Measurements from ENCODE around the gene NAPA.

NAPA gene

DNA sequence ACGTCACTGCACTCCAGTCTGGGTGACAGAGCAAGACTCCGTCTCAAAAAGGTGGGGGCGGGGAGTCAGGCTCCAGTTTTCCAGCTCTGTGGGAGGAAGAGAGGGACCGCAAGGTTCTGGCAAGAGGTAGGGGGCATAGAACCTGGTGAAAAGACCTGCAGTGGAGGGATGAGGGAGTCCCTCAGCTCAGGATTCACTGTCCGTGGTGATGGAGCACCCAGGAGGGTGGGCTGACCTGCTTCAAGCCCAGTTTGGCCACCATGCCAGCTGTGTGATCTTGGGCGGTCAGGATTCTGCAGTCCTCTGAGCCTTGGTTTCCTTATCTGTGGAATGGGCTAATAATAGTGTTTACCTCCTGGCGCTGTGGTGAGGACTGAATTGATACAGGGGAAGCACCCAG is 64.4 kb downstream of the NAPA start:
- no peak for DNase-seq

DNA sequence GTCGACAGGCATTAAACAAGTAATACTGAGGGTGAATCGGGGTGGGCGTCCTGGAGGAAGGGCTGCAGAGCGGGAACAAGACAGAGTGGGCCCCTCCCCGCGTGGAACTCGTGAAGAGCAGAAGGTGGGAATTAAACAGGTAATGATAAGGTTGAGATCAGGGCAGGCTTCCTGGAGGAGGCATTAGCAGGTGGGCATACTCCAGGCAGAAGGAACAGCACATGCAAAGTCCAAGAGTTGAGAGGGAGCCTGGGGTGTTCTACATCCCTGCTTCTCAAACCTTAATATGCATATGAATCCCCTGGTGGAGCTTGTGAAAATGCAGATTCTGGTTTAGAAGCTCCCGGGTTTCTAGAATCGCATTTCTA is 66.5 kb downstream of the NAPA start:
- no peak for DNase-seq

DNA sequence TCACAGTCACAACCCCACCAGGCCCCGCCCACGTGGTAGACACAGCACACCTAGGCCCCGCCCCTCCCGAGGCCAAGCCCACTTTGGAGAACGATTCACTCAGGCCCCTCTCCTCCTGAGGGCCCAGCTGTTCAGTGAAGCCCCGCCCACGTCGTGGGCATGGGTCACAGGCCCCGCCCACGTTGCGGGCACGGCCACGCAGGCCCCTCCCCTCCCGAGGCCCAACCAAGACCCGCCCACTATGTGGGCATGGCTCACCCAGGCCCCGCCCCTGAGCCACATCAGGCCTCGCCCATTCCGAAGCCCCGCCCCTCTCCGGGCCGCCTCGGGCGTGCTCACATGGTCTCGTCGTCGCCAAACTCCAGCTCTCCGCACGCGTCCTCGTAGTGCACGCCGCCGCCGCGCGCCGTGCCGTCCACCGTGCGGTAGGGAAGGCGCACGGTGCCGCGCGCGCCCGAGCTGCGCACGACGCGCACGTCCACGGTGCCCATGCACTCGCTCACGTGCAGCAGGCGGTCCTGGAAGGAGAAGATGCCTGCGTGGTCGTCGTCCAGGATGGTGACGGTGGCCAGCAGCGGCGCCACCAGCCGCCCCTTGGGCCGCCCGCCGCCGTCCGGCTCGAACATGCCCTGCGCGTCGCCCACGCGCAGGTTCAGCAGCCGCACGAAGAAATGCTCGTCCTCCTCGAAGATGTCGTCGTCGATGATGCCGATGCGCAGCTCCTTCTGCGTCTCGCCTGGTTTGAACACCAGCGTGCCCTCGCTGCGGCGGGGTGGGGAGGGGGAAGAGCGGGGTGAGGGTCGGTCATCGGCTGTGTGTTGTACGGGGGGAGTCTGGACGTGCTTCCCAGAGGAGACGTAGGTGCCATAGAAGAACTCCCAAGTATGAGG is 67.1 kb downstream of the NAPA start:
- DNase-seq = no peak

DNA sequence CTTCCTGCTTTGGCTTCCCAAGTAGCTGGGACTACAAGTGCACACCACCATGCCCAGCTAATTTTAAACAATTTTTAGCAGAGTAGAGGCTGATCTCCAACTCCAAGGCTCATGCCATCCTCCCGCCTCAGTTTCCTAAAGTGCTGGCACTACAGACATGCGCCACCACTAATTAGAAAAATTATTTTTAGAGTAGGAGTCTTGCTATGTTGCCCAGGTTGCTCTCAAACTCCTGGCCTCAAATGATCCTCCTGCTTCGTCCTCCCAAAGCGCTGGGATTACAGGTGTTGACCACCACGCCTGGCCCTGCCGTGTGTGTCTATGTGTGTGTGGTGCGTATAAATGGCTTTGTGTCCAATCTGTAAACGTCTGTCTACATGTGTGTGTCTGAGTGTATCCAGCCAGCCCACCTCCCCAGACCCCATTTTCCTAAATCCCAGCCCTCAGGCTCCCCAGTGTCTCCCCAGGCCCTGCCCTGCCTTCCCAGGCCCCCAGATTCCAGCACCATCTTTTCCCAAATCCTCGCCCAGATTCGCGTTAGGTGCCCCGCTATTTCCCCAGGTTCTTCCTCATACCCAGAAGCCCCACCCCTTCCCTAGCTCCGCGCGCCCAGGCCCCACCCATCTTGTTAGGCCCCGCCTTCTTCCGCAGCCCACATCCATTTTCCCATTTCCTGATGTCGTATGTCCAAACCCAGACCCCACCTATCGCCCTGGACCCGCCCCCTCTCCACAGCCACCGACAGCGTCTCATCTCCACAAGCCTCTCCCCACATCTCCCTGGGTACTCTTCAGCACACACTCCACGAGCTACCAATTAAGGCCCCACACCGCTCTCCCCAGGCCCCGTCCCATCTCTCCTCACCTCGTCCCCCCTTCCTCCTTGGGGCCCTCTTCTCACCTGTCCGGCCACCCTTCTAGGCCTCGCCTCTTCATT is 68.1 kb downstream of the NAPA start:
- no peak for DNase-seq

DNA sequence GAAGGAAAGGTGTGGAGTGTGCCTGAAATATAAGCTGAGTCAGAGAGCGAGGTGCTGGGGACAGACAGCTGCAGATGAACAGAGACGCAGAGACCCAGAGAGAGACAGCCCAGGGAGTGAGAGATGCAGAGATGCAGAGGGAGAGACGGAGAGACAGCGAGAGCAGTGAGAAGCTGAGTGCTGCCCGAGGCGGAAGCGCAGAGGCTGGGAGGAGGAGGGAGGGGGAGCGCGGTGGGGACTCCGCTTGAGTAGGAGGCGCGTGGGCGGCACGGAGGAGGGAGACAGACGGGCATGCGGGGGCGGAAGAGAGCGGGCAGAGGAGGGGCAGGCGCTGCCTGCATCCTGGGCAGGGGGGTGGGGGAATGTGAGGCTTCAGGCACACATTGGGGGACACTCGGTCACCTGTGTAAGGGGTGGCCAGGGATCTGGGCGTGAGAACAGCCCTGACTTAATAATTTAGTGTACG is 68.9 kb downstream of the NAPA start:
- peak; percentile 47 to 48 for DNase-seq

DNA sequence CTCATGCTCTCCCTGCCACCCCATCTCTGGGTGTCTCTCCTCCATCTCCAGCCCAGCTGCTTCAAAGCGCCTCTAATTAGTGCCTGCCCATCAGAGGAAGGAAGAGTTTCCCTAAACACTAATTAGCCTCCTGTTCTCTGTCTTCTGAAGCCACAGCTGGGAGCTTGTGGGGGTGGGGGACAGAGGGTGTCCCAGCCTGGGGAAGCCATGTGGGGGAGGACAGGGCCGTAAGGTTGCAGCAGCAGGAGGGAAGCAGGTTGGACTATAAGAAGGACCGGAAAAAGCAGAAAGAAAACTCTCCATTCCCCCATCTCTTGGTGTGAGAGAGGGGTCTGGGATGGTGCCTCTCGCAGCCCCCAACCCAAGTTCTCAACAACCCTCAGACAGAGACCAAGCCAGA is 69.3 kb downstream of the NAPA start:
- DNase-seq = no peak

DNA sequence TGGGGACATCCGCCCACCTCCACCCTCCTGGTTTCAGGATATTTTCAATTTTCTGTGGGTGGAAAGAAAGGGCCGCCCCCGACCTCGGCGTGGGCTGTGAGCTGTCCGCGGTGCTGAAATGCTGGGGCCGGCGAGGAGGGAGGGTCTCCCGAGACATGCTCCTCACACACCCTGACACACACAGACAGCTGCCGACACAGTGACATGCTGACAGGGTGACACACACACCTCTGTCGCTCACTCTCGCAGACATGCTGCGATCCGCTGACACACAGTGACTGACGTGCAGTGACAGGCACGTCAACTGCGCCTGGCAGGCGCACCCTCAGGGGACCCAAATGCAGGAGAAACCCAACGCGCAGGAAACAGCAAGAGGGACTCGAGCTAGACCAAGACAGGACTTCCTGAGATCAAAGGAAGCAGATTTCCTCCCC is 70.5 kb downstream of the NAPA start:
- no peak for DNase-seq

DNA sequence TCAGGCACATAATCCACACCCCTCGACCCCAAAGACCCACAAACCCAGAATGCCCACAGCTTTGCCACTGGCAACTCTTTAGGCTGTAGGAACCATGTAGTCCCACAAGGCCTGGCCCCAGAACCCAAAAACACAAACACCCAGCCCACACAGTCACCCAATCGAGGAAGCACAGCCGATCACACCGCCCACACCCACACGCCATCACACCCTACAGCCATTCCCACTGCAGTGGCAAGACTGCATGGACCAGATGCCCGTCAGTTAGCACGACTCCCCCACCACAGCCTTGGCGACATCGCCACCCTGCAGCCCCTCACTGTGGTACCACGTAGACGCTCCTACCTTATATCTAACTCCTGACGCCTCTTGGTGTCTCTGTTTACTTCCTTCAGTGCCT is 71.5 kb downstream of the NAPA start:
- no peak for DNase-seq

DNA sequence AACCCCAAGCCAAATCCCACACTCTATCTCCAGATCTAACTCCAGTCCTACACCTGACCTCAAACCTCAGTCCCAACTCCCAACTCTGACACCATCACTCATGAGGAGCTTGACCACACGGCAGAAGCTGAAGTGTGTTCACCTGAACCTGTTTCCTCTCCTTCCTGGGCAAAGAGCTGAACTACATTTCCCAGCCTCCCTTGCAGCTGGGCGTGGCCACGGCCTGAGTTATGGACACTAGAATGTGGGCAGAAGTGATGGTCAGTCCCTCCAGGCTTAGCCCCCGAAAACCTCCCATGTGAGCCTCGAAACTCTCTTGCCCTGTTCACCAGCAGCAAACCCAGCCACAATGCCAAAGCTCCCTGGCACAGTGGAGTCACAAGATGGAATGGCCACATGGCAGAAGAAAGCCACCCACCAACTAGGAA is 76.1 kb downstream of the NAPA start:
- DNase-seq = no peak
